Astrocyte of the spinal cord (primary cell): ENCODE results near the gene SP3.

ENCODE experiments used
- DNase-seq: peaks from one replicate; pipeline ENCODE4 v3.0.0; 2011; ENCODE audit warnings: low read depth, low spot score
- H3K4me3 ChIP-seq: 2 replicates; pipeline ENCODE4 v1.5.1; 2011; ENCODE audit warnings: low read depth, mild to moderate bottlenecking, low read length, moderate library complexity
- CTCF ChIP-seq: IDR thresholded peaks from 2 replicates; pipeline ENCODE4 v1.5.1; 2012; ENCODE audit warnings: low read depth, mild to moderate bottlenecking, low read length, inconsistent platforms
- in situ Hi-C: cut with HindIII; loops from 2 replicates; pipeline ENCODE4 v1.10.0; 2017; ENCODE audit warnings: low sequenced_read_pairs

The SP3 gene

DNA sequence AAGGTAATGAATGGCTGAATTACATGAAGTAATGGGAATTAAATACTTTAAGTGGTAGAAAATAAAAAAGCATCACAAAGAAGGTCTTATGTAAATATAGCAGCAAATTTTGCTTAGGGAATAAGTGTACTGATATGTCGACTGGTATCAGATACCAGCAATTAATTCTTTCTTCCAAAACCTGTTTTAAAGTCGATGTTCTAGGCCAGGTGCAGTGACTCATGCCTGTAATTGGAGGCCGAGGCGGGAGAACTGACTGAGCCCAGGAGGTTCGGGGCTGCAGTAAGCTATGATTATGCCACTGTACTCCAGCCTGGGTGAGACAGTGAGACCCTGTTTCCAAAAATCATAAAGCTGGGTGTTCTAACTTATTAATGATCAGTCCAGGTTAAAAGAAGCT is 30.3 kb downstream of the SP3 start:
- no peak for TF ChIP-seq CTCF
- no peak for DNase-seq
- in situ Hi-C loops, result no loop called here
- no peak overlapping the region for H3K4me3 ChIP-seq

GRCh38 chr2:173931751-173932150 is 33.4 kb downstream of the SP3 start:
- no peak overlapping the region for H3K4me3 ChIP-seq
- in situ Hi-C loops, result no loop called here
- DNase-seq, result no peak
- no peak for TF ChIP-seq CTCF

DNA sequence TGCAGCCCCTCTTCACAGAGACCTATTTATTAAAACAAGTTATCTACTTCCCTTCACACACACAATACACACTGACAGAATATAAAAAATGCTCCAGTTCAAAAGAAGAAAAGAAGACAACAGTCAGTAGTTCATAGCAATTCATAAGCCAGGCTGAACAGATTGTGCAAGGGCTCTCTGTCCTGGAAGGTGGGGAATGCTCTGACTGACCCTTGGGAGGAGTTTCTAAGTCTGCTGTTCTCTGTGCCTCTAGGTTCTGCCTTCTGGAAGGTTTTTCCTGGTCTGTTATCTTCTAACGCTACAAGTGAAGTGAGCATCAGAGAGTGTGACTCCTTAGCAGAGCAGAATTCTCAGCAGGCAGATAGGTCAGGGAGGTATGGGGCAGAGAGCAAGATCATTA is 35.7 kb downstream of the SP3 start:
- no peak for DNase-seq
- in situ Hi-C loops, result no loop called here
- H3K4me3 ChIP-seq, result no peak overlapping the region
- TF ChIP-seq CTCF, result no peak

DNA sequence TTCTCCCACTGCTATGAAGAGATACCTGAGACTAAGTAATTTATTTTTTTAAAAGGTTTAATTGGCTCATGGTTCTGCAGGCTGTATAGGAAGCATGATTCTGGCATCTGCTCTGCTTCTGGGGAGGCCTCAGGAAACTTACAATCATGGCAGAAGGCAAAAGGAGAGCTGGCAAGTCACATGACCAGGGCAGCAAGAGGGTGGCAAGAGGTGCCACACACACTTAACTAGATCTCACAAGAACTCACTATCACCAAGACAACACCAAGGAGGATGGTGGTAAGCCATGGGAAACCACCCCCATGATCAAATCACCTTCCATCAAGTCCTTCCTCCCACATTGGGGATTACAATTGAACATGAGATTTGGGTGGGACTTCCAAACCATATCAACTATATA is 38.3 kb downstream of the SP3 start:
- no peak overlapping the region for H3K4me3 ChIP-seq
- in situ Hi-C loops, result no loop called here
- TF ChIP-seq CTCF, result no peak
- no peak for DNase-seq

DNA sequence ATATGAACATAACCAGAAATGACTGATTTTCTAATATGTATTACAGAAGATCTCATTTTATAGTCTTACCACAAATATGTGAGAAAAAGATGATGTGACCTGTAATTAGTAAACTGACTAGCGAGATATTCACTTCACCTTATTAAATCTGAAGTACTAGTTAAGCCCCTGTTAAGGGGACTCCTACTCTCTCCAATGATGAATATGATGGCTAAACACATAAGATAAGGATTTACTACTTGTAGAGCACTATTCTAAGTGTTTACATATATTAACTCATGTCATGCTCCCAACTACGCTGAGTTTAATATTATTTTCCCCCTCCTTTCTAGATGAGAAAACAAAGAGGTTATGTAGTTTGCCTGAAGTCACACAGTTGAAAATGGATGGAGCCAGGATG is 40.9 kb downstream of the SP3 start:
- no peak overlapping the region for H3K4me3 ChIP-seq
- in situ Hi-C loops, result no loop called here
- TF ChIP-seq CTCF, result no peak
- DNase-seq, result no peak

GRCh38 chr2:173922760-173923159 is 42.4 kb downstream of the SP3 start:
- in situ Hi-C loops, result no loop called here
- DNase-seq, result no peak
- H3K4me3 ChIP-seq, result no peak overlapping the region
- TF ChIP-seq CTCF, result no peak

- no peak overlapping the region for H3K4me3 ChIP-seq
- in situ Hi-C loops, result no loop called here
- no peak for TF ChIP-seq CTCF
- no peak for DNase-seq
These were observed 43.1 kb downstream of the SP3 start for GRCh38 chr2:173922068-173922467.
